ENCODE data around the gene PCSK2.

Gene PCSK2

GRCh38 chr20:17262786-17263185 is 35.9 kb downstream of the PCSK2 start:
- DNase-seq: no peak

DNA sequence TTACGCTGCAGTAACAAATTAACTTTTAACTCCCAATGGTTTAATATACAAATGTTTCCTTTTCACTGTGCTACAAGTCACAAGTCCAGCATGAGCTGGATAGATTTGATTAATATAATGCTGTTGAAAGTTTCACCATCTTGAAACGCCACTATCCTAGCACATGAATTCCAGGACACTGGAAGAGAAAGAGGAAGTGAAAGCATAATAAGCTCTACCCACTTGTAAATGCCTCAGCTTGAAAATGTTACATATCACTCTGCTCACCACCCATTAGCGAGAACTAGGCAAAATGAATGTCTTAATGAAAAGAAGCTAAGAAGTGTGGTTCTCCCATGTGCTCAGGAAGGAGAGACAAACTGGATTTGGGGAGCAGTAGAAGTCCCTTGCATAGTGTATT is 46.9 kb downstream of the PCSK2 start:
- DNase-seq: no peak

DNA sequence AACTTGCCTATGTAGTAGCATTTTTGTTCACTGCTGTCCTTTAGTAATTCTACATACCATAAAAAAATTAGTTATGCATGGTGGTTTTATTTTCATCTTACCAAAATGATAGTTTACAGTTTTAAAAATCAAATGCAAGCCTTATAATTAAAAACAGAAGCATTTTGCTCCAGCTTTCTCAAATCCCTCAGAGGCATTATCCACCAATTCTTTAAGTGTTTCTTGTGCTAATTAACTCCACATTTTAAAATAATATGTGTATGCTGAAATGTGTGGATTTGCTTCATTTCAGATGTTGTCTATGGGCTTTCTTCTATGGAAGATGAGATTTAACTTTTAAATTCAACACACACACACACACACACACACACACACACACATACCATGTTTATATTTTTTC is 49.3 kb downstream of the PCSK2 start:
- DNase-seq: no peak

DNA sequence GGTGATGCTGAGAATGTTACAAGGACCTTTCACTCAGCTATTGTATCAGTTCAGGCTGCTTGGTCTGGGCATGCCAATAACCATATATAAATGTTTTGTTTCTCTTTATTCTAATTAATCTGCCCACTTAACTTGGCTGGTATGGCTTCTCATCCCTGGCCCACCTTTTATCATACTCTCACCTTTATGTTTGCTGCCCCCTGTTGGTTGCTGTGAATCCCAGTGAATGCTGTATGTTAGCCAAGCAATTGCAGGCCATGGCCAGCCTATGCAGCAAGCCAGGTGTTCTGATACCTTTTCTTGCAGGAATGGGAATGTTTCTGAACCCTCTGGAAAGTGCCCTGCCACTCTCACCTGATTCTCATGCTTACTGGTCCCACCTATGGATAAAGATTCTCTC is 54.6 kb downstream of the PCSK2 start:
- no peak for DNase-seq

DNA sequence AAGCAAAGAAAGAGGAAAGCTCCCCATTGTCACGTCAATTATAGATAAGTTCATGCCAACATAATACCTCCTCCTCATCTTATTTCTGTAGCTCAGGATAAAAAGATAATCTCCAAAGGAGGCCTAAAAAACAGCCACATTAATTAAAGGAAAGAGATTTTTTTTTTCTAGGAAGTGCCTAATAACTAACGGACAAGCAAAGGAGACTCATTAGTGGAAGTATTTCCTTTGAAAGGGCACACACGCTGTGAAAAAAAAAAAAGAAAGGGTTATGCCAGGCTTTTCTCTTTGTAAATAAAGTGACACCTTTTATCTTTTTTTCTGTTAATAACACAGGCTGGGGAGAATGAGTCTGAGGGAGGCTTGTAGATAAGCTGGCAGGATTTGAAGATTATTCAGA is 55.7 kb downstream of the PCSK2 start:
- no peak for DNase-seq

GRCh38 chr20:17287503-17287902 is 60.7 kb downstream of the PCSK2 start:
- DNase-seq: no peak

- no peak for DNase-seq
These were observed 61.2 kb downstream of the PCSK2 start for GRCh38 chr20:17287998-17288397.

GRCh38 chr20:17295151-17295726 is 68.4 kb downstream of the PCSK2 start:
- DNase-seq: no peak

GRCh38 chr20:17295991-17296390 is 69.2 kb downstream of the PCSK2 start:
- DNase-seq: no peak

DNA sequence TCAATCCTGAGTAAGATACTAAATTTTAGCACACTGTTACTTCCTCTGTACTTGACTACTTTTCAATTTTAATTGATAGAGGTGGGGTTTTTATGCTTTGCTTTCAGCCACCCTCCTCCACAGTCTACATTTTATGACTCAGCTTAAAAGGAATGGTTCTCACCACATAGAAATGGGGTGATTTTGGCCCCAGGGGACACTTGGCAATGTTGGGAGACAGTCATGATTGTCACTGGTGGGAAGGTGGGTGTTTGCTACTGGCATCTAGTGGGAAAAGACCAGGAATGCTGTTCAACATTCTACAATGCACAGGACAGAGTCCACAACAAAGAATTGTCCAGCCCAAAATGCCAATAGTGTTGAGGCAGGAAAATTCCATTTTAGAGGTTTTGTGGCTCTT is 71.3 kb downstream of the PCSK2 start:
- no peak for DNase-seq

GRCh38 chr20:17298751-17299150 is 71.9 kb downstream of the PCSK2 start:
- no peak for DNase-seq

DNA sequence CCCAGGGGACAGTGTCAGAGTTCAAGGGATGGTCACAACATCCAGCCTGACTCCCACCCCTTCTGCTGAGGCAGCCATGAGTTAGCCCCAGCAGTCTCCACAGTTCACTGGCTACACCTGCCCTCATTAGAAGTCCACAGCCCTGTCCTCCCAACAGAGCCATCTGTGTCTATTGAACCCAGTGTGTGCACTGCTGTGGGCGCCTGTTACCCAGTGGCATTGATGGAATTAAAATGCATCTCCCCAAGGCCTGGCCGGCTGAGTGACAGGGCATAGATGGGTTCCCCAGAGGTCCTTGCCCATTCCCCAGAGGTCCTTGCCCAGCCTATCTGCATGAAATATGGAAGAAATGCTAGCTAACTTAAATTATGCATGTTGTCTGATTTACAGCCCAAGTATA is 73.3 kb downstream of the PCSK2 start:
- no peak for DNase-seq

- no peak for DNase-seq
These were observed 77.9 kb downstream of the PCSK2 start for GRCh38 chr20:17304774-17305173.

- no peak for DNase-seq
These were observed 79.6 kb downstream of the PCSK2 start for GRCh38 chr20:17306427-17306826.

DNA sequence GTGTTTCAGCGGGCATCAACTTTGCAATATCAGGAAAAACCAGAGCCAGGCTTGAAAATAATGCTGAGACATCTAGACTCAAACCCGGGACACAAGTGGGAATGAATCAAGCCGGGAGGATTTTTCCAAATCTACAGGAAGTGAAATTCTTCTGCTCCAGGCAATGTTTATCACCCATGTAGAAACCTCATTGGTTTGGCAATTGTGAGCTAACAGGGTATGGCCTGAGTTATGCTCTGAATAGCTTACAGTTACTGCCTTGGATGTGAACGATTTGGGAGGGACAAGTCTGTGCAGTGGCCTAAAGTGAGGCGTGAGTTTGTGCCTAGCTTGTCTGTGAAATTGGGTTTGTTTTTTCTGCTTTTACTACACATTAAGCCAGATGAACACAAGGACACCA is 87.4 kb downstream of the PCSK2 start:
- no peak for DNase-seq

- DNase-seq: no peak
These were observed 88.8 kb downstream of the PCSK2 start for GRCh38 chr20:17315407-17316231.

GRCh38 chr20:17316316-17317038 is 89.6 kb downstream of the PCSK2 start:
- DNase-seq: no peak

DNA sequence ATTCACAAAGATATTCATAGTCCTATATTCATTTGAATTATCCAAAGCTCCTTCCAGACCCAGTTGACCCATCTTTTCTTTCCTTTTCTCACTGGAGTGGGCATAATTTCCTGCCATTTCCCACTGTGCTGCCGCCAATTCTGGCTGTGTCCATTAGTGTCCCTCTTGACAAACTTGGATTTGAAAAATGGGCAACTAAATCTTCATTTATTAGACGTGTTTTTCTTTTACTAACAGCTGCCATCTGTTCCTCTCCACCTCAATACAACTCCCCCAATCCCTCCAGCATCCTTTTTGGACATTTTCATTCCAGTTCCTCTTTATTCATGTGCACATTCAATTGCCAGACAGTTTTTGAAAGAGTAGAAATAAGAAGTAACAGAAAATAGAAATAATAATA is 90.5 kb downstream of the PCSK2 start:
- DNase-seq: no peak

- no peak for DNase-seq
These were observed 93.6 kb downstream of the PCSK2 start for GRCh38 chr20:17320456-17320855.

DNA sequence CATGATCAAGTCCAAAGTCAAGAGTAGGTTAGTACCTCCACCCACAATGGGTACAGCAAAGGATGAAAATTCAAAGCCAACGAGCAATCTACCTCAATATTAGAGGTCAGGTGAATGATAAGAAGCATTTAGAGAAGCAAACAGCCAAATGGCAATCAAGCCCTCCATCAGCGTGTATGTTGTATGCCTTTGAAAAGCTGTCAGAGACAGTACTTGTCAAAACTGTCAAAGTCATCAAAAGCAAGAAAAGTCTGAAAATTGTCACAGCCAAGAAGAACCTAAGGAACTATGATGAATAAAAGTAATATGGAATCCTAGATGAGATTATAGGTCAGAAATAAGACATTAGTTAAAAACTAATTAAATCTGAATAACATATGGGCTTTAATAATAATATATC is 99.3 kb downstream of the PCSK2 start:
- no peak for DNase-seq

- DNase-seq: no peak
These were observed 100.6 kb downstream of the PCSK2 start for GRCh38 chr20:17327185-17328148.

GRCh38 chr20:17334932-17335331 is 108.1 kb downstream of the PCSK2 start:
- no peak for DNase-seq

DNA sequence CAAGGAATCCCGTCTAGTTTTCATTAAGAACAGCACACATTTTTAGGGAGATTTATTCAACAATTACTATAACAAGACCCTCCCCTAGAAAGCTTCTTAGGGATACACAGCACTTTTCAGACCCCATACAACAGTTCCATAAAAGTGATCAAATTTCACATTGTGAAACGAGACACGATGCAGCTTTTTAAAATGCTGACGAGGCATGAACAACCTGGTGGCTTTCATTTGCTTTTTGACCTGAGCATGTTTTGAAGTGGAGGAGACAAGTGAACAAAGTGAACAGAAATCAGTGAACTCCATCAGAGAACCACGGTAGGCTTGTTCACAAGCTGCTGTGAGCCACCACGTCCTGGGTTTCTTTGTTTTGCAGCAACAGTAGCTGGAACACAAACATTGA is 112.2 kb downstream of the PCSK2 start:
- DNase-seq: no peak

All from CD4-positive, alpha-beta T cell treated with Interleukin-21 for 1 hour (primary cell).